CD1c-positive myeloid dendritic cell (primary cell): Measurements from ENCODE around the gene MORF4L1.
"Not testable (repeated sequence)": the region's sequence is repeated elsewhere in the genome, so short reads cannot be mapped to it uniquely, and the experiment has no call there.

Source experiments
- DNase-seq: peaks from one replicate; pipeline ENCODE4 v3.0.0-alpha.2; 2016; ENCODE audit errors: extremely low spot score

Gene MORF4L1

GRCh38 chr15:78925956-78926743 is 53.5 kb downstream of the MORF4L1 start:
- no peak for DNase-seq

- peak; percentile 92 for DNase-seq
These were observed 54.5 kb downstream of the MORF4L1 start for GRCh38 chr15:78927077-78927790.

- DNase-seq = not testable (repeated sequence)
These were observed 55.5 kb downstream of the MORF4L1 start for GRCh38 chr15:78928176-78928575.

GRCh38 chr15:78928616-78929093 is 56.0 kb downstream of the MORF4L1 start:
- DNase-seq = no peak

GRCh38 chr15:78929536-78930264 is 57.0 kb downstream of the MORF4L1 start:
- DNase-seq = no peak

- no peak for DNase-seq
These were observed 58.1 kb downstream of the MORF4L1 start for GRCh38 chr15:78930577-78931388.

- no peak for DNase-seq
These were observed 59.0 kb downstream of the MORF4L1 start for GRCh38 chr15:78931439-78932257.

GRCh38 chr15:78932258-78932808 is 59.6 kb downstream of the MORF4L1 start:
- no peak for DNase-seq

- DNase-seq = no peak
These were observed 60.6 kb downstream of the MORF4L1 start for GRCh38 chr15:78933187-78933822.

GRCh38 chr15:78933823-78934654 is 61.3 kb downstream of the MORF4L1 start:
- no peak for DNase-seq

GRCh38 chr15:78934655-78935023 is 61.9 kb downstream of the MORF4L1 start:
- DNase-seq = no peak

GRCh38 chr15:78937132-78937739 is 64.5 kb downstream of the MORF4L1 start:
- DNase-seq = peak; percentile 76

- DNase-seq = peak; percentile 89
These were observed 66.2 kb downstream of the MORF4L1 start for GRCh38 chr15:78938658-78939488.

GRCh38 chr15:78942741-78943140 is 70.1 kb downstream of the MORF4L1 start:
- DNase-seq = no peak

GRCh38 chr15:78943692-78944091 is 71.0 kb downstream of the MORF4L1 start:
- no peak for DNase-seq

GRCh38 chr15:78944202-78944625 is 71.5 kb downstream of the MORF4L1 start:
- no peak for DNase-seq

- peak; percentile 83 for DNase-seq
These were observed 72.1 kb downstream of the MORF4L1 start, which contains the start of gene CTSH for GRCh38 chr15:78944669-78945407. CTSH (minus strand) TSS chr15:78945046; CDS start chr15:78944981, 65 bp downstream.
